ENCODE measurements around the gene ADPRHL1.
"Not testable (repeated sequence)": the region's sequence is repeated elsewhere in the genome, so short reads cannot be mapped to it uniquely, and the experiment has no call there.

Gene ADPRHL1

DNA sequence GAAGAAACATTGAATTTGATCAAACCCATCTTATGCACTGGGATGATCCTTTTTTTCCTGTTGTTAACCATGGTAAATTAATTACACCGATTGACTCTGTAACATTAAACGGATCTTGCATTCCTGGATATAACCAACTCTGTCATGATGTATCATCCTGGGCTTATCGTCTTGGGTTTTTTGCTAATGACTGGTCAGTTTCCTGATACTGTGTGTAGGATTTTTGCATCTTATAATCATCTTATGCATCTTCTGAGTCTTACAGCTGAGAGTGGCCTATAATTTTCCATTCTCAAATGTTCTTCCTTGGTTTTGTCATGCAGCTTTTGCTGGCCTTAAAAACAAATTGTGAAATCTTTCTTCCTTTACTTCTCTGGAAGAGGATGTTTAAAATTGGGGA lies 24.4 kb upstream of the ADPRHL1 start:
- DNase-seq: no peak

DNA sequence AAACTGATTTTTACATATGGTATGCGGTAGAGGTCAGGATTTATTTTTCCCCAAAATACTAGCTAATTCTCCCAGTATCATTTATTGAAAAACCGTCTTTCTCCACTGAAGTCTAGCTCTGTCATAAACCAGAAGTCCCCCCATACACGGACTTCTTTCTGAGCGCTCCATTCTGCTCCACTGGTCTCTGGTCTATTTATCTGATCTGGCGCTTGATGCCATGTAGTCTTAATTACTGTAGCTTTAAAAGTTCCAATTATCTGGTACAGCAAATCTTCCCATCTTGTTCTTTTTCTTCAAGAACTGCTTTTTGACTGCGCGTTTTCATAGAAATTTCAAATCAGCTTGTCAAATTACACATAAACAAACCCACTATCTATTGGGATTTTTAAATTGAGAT lies 23.5 kb upstream of the ADPRHL1 start:
- DNase-seq: no peak

DNA sequence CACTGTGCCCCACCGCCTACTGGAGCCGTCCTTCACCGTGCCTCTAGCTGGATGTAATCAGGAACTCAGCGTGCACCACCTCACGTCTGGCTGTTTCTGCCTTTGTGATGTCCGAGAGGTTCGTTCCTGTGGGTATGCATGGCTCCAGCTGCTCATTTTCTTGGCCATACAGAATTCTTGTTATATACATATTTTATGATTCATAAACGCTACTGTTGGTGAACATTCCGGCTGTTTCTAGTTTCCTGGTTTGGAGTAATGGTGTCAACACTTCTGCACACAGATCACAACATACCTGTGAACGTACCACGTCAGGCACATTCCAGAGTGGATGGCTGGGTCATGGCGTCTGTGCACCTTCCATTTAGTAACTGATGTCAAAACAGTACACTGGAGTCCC lies 22.6 kb upstream of the ADPRHL1 start:
- no peak for DNase-seq

DNA sequence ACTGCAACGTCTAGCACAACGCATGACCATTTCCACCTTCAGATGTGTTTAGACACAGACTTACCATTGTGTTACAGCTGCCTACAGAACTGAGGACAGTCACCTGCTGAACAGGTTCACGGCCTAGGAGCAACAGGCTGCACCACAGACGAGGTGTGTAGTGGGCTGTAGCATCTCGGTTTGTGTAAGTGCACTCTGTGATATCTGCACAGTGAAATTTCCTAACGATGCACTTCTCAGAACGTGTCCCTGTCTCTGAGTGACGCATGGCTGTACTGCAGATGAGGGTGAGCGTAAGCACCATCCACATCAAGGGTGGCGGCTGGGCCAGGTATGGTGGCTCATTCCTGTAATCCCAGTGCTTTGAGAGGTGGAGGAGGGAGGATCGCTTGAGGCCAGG lies 22.0 kb upstream of the ADPRHL1 start:
- no peak for DNase-seq

DNA sequence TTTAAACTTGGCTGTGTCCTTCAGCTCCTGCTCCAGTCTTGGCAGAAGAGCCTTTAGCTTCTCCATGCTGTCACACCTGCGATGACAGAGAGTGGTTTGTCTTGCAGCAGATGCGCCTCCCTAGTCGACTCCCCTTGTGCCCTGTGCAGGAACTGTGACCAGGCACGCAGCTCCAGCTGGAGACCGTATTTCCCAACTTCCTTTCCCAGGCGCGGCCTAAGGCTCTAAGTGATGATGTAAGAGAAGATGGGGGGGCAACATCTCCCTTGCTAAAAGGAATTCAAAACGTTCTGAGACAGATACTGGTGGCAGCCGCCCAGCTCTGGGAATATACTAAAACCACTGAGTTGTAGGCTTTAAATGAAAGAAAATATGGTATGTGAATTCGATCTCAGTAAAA lies 20.9 kb upstream of the ADPRHL1 start:
- no peak for DNase-seq

DNA sequence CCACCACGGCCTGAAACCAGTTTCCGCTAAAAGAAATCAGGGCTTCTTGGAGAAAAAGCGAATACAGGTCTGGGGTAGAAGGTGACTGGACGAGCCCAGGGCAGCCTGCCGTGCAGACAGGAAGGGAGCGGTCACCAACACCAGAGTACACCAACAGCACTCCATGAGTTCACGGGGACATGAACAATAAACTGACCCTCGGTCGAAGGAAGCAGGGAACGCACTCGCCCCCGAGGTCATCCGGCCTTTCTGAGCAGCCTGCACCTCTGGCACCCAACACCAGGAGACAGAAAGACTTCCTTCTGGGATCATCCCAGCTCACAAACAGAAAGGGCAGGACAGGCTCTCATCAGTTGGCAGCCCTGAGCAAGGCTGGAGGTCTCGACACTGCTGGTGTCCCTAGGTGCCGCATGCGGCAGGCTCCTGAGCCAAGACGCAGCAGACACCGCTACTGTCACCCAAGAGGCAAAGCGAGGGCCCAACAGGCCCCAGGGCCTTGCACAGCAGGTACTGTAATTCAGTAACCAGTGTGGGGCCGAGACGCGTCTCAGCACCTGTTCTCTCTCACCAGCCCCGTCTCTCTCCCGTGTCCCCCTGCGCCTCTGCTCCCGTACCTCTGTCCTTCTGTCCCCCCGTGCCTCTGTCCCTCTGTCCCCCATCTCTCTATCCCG lies 19.2 kb upstream of the ADPRHL1 start:
- no peak for DNase-seq

DNA sequence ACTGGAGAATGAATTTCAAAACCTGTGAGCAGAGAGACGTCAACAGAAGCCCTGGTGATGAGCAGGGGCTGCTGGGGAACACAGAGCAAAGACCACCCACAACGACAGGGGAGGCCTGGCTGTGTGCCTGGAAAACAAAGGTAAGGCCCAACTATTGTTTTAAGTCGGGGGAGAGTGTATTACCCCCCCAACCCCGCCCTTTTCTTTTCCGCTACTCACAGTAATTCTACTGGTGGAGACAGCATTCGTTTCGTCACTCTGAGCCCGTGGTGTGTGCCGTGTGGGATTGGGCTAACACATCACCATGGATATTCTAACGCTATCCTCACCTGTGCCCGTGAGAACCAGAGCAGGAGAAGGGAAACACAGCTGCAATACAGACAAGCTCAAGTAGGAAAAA lies 18.6 kb upstream of the ADPRHL1 start:
- DNase-seq: no peak

DNA sequence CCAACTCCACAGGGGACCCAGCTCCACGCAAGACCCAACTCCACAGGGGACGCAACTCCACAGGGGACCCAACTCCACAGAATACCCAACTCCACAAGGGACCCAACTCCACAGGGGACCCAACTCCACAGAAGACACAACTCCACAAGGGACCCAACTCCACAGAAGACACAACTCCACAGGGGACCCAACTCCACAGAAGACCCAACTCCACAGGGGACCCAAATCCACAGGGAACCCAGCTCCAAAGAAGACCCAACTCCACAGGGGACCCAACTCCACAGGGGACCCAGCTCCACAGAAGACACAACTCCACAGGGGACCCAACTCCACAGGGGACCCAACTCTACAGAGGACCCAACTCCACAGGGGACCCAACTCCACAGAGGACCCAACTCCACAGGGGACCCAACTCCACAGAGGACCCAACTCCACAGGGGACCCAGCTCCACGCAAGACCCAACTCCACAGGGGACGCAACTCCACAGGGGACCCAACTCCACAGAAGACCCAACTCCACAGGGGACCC lies 17.4 kb upstream of the ADPRHL1 start:
- not testable (repeated sequence) for DNase-seq

DNA sequence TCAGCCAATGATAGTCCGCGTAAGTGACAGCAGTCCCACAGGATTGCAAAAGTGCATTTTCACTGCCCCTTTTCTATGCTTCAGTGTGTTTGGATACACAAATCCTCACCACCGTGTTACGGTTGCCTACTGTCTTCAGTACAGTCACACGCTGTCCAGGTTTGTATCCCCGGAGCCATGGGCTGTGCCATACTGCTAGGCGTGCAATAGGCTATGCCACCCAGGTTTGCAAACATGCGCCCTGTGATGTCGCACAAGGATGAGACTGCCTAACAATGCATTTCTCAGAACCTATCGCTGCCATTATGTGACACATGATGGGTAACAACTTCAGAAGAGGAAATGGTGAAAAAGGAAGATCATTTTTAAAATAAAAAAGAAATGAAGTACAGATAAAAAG lies 16.8 kb upstream of the ADPRHL1 start:
- DNase-seq: no peak

DNA sequence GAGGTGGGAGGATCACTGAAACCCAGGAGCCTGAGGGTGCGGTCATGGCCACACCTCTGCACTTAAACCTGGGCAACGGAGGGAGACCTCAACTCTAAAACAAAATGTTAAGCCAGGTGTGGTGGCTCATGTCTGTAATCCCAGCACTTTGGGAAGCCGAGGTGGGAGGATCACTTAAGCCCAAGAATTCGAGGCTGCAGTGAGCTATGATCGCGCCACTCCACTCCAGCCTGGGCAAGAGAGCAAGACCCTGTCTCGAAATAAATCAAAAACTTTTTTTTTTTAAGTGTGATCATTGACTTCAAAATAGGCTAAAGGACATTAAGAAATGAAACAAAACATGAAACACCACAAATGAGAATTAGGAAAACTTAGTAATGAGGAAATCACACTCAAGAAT lies 16.3 kb upstream of the ADPRHL1 start:
- DNase-seq: no peak

DNA sequence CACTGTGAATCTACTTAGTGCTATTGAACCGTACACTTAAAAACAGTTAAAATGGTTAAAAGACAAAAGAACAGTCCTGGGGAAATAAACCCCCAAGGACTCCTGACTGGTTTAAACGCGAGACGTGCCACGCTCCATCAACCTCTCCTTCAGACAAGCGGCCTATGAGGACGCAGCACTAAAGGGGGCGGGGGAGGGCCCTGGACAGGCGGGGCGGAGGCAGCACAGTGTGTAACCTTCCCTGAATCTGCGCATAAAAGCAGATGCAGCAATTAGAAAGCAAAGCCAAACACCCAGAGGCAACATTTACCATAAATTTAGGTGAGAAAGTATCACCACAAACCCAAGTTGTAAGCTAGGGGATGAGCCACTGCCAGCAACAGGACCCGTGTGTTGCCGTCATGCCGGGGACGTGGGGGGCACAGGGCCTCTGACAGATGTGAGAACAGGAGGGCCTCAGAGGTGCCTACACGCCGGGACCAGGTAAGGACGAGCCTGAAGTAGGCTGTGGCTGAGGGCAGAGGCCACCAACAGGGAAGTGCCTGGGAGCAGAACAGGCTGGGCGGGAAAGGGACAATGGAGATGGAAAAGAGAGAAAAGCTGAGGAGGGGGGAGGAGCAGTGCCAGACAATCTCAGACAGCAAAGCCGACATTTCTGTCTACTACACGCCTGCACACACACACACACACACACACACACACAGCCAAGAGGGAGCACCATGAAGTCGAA lies 15.3 kb upstream of the ADPRHL1 start:
- no peak for DNase-seq

DNA sequence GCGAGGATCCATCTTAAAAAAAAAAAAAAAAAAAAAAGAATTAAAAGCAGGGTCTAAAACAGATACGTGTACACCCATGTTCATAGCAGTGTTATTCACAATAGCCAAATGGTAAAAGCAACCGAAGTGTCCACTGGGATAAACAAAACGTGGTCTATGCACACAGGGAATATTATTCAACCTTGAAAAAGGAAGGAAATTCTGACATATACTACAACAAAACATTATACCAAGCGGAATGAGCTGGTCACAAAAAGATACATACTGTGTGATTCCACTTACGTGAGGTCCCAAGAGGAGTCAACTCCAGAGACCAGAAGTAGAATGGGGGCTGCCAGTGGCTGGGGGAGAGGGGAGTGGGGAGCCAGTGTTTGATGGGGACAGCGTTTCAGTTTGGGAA lies 14.7 kb upstream of the ADPRHL1 start:
- DNase-seq: no peak

DNA sequence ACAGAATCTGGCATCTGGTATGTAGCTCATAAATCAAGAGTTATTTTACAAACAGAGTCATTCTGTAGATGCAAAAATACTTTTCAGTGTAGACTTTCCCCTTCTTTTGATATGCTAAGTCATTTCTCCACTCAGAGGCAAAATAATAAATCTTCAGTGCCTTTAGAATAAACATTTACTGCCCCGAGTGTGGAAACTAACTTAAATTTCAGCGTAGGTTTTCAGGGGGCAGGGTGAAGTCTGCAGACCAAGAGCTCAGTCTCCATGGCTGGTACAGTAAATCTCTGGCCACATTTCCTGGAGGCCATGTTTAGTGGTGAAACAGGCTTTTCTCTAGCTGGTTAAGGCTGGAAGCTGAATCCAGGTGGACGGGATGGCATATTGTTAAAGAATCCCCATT lies 13.1 kb upstream of the ADPRHL1 start:
- no peak for DNase-seq

DNA sequence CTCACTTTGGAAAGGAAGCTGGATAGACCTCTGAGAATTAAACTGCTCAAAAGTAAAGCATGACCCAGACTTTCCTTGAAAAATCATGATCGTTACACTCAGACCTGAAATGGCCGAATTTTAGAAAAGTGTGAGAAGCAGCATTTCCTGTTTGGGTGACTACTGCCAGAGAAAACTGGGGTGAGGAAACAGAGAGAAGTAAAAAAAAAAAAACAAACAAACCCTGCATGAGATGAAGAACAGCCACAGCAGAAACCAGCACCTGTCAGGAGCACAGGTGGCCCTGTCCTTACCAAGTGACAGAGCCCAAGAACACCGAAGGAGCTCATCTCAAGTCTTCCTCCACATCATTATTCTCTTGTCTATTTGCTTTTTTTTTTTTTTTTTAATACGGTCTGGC lies 12.0 kb upstream of the ADPRHL1 start:
- no peak for DNase-seq

DNA sequence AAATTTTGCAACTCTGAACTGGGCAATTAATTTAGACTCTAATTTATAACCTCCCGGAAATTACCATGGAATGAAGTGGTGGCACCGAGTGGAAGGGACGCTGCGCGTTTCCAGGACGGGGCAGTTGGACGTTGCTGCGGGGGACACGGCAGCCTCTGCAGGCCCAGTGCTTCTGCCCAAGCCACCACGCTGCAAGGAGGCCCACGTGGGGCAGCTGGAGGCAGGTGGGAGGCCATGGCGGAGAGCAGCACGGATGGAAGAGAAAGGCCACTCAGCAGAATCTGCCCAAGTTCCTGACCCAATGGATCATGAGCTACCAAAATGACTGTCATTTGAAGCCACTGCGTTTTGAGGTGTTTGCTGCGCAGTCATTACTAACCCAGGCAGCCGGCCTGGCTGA lies 11.2 kb upstream of the ADPRHL1 start:
- DNase-seq: no peak

DNA sequence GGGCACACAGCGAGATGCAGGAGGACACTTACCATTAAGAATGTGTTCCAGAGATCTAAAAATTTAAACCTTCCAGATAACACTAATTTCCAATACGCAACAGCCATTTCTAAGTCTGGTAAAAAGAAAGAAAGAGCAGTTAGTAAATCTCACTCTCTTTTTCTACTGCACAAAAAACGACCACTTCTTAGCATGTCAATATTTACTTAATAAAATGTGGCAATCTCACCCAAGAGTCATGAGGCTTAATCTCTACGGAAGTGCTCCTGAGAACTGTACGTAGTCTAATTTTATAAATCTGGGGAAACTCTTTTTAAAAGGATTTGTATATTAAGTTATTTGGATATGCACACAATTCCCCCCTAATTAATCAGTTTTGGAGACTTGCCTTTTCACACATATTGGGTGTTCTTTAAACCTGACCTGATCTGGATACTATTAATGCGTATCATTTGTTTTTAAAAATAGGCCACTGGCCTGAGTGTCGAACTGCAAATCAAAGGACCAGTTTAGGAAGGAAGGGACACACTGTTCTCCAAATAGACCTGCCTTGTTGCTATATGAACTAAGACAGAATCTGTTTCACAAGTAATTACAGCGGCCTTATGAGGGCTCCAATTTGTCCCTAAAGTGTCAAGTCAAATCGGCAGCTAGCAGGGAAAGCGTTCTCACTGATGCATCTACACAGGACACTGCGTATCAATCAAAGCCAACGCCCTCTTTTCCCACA lies 7.9 kb upstream of the ADPRHL1 start:
- no peak for DNase-seq

DNA sequence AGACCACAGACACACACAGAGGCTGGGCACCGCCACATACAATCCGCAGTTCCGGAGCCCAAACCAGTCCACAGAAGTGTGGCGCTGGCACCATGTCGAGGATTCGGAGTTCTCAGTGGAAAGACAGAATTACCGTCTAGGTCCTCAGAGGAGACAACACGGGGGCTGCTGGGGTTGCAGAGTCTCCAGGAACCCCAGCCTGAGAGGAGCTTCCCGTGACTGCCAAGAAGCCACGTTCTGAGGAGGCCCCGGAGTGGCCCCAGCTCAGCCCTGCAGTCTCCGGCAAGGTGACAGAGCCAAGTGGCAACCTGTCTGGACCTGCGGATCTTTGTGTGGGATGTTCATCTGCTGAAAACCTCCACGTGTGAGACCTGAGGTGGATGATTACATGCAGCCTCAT lies 7.3 kb upstream of the ADPRHL1 start:
- DNase-seq: no peak

DNA sequence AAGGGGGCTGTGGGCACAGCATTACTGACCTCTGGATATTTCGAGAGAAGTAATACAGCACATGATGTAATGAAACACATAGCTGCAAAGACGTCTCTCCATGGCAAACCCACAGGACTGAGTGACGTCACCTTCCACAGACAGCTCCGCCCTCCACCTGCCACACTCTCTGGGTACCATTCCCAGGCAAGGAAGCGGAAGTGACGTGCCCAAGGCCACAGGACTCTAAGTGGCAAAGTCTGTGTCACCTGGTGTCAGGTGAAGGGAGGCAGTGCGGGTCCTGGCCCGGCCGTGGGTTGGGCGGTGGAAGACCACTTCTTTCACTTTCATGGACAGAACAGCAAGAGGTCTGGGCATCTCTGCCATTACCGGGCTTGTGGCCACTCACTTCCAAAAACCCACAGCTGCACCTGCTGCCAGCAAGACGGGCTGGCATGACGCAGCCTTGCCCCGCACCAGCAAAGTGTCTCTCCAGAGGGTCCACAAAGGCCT lies 6.8 kb upstream of the ADPRHL1 start:
- no peak for DNase-seq

DNA sequence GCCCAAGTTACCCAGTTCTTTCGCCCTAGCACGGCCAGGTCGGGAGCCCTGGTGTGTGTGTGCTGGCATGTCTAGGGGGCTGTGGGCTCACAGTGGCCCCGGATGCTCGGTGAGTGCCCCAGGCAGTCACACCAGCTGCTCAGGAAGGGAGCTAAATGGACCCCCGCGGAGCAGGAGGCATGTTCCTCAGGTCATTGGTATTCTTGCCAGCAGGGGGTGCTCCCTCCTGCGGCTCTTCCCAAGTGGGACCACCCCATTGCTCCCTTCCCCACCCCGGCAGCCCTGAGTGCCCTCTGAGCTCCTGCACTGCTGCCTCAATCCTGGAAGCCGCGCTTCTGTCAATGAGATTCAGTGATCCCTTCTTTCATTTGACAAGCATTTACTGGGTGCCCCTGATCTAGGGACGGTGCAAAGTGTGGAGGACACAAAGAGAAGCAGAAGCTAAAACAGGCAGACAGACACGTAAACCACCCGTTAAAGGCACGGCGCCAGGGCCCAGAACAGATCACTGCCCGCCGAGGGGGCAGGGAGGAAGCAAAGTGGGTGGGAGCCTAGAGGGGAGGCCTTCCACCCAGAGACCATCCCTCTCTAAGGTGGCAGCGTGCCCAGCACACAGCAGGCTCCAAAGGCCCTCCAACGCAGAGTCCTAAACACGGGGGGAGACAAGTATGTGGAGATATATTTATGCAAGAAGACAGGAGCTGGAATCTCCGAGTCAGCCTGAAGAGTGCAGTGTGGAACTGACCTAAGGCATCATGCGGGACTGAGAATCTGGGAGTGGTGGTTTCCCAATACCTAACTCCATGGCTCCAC lies 5.2 kb upstream of the ADPRHL1 start:
- DNase-seq: peak; percentile 68

DNA sequence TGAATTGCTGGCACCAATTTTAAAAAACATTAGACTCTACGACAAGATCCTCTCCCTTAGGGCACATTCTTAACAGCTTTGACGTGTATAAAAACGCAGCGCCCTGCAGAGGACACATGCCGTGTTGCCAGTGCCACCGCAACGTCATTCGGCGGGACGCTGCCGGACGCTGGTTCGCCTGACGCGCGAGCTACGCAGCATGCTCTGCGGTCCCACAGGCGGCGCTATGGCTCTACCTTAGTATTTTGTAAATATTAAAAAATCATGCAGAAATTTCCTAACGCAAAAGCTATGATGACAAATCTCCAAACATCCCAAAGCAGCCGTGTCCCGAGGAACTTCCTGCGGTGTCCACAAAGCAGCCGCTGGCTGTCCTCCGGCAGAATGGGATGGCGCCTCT lies 4.2 kb upstream of the ADPRHL1 start:
- DNase-seq: no peak

DNA sequence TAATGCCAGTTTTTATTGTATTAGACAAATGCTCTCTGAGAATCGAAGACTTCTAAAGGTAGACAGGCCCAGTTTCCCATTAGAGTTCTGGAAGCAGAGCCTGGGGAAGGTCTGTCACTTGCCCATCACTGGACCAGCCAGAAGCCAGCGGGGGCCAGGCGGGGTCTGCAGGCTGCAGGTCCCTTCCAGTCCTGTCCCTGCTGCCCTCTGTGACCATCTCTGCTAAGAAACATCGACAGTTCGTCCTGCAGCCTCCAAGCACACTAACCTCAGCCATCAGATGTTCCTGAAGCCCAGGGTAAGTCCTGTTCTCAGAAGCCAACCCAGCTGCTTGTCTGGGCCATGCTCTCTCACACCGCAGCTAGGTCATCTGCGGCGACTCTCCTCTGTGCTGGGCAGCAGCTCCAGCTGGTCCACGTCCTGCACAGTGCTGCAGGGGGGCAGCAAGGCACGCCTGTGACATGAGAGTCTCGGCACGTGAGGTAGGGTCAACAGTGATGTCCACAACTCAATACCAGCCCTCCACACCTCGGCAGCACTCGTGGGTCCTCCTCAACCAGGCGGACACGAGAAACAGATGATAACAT lies 2.9 kb upstream of the ADPRHL1 start:
- no peak for DNase-seq

DNA sequence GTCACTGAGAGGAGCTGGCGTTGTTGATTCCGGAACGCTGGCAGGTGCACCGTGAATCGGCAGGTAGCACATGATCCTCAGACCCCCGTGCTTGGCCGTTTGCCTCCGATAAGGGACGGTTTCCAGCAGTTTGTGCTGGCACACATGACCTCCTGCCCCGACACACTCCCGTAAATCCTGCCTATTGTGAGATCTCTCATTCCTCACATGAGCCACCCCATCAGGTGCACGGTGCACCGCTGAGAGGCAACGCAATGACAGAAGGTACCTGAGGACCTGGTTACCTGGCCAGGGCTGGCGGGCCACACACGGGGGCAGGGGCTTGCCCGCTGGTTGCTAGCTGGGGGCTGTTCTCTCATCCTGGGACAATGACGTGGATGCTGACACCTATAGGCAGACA lies 2.1 kb upstream of the ADPRHL1 start:
- DNase-seq: no peak

DNA sequence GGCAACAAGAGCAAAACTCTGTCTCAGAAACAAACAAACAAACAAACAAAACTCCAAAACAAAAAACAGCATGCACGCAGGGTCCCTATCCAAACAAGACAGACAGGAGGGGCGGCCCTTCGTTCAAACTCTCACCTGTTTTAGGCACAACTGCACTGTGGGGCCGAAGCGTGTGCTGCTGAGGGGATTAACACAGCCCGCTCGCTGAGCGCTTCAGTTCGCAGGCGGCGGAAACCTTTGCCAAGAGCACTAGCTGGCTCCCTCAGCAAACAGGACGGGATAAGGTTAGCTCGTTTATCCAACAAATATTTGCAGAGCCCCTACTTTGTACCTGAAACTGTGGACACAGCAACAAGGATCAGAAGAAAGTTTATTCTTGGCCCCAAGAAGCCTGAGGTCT lies 1.6 kb upstream of the ADPRHL1 start:
- DNase-seq: no peak

Measured in NCI-H1694 treated with DMSO at 0.1 percent for 48 hours (cell line).